Calu3 (cell line): ENCODE measurements around the gene FFAR3. TPM values are rescaled to one million over a fixed set of nuclear protein-coding genes. Genes with fewer than 3 reads are reported as not detected.

Source experiments
- BruUV-seq: library from RNA; stranded (reverse); fragments of 400-500 nt; replicated peaks from 2 replicates; lab custom pipeline; 2021; lab: Mats Ljungman, UMichigan
- CTCF ChIA-PET: fragments of 300-600 bp; sonication (Branson Sonifier 250); formaldehyde crosslinking; loops from one replicate; lab custom pipeline; 2022; ENCODE audit warnings: antibody characterized with exemption; lab: Charles Lee
- DNase-seq: peaks from one replicate; pipeline ENCODE4 v3.0.0; 2022
- H3K27ac Mint-ChIP-seq: one replicate; pipeline ENCODE4 v1.8.0; 2022; ENCODE audit warnings: mixed read lengths; ENCODE audit not compliant: unreplicated experiment
- H3K27me3 Mint-ChIP-seq: one replicate; pipeline ENCODE4 v1.8.0; 2022; ENCODE audit warnings: mixed read lengths; ENCODE audit not compliant: unreplicated experiment
- H3K36me3 Mint-ChIP-seq: one replicate; pipeline ENCODE4 v1.8.0; 2022; ENCODE audit warnings: mild to moderate bottlenecking, moderate library complexity, mixed read lengths; ENCODE audit not compliant: insufficient read depth, unreplicated experiment
- H3K4me1 Mint-ChIP-seq: one replicate; pipeline ENCODE4 v1.8.0; 2022; ENCODE audit warnings: mild to moderate bottlenecking, low read depth, mixed read lengths; ENCODE audit not compliant: unreplicated experiment
- H3K4me3 Mint-ChIP-seq: one replicate; pipeline ENCODE4 v1.8.0; 2022; ENCODE audit warnings: mild to moderate bottlenecking, low read depth, moderate library complexity, mixed read lengths; ENCODE audit not compliant: unreplicated experiment
- H3K9me3 Mint-ChIP-seq: one replicate; pipeline ENCODE4 v1.8.0; 2022; ENCODE audit warnings: low read depth, mixed read lengths; ENCODE audit not compliant: unreplicated experiment
- CTCF ChIP-seq: fragments of 200-600 bp; IDR thresholded peaks from one replicate; pipeline ENCODE4 v1.8.0; 2022; ENCODE audit warnings: antibody characterized with exemption; ENCODE audit not compliant: unreplicated experiment
- intact Hi-C: fragments of 100-400 bp; cut with micrococcal nuclease; formaldehyde crosslinking; loops from one replicate; pipeline ENCODE4 v1.10.0; 2022; ENCODE audit not compliant: unreplicated experiment
- total RNA-seq: library from RNA; stranded (reverse); gene quantifications from 2 replicates; pipeline ENCODE4 v1.2.3, GENCODE V29; 2022

Gene FFAR3
- total RNA-seq, 1 experiment from 2014 or later, result not detected

GRCh38 chr19:35381318-35381717, 23.1 kb downstream of the FFAR3 start:
- Mint-ChIP-seq H3K4me1 (no peaks in the 10 kb centered on the region), H3K9me3 (peaks cover 7% of the 10 kb centered on the region), H3K36me3 (no peaks in the 10 kb centered on the region), H3K27me3 (peaks cover 48% of the 10 kb centered on the region), H3K4me3 (no peak overlapping the region), H3K27ac (no peak overlapping the region)
- no peak for TF ChIP-seq CTCF
- CTCF ChIA-PET, result interaction anchor here (0.7 kb wide), 1 partner anchor 386 kb away, joined by 4 read pairs; no protein-coding TSS in a partner anchor
- intact Hi-C loops, result no loop called here
- no TSS peak for BruUV-seq
- no peak for DNase-seq

- Mint-ChIP-seq H3K27ac (no peak overlapping the region), H3K4me1 (no peaks in the 10 kb centered on the region), H3K4me3 (no peak overlapping the region), H3K36me3 (no peaks in the 10 kb centered on the region), H3K27me3 (peaks cover 48% of the 10 kb centered on the region), H3K9me3 (peaks cover 9% of the 10 kb centered on the region)
- no peak for DNase-seq
- CTCF ChIA-PET, result interaction anchor here (0.7 kb wide), 1 partner anchor 385 kb away, joined by 4 read pairs; no protein-coding TSS in a partner anchor
- intact Hi-C loops, result no loop called here
- TF ChIP-seq CTCF, result no peak
- BruUV-seq, result no TSS peak
Measured at GRCh38 chr19:35381926-35382325, 23.7 kb downstream of the FFAR3 start.

- DNase-seq, result no peak
- no peak for TF ChIP-seq CTCF
- intact Hi-C loops, result no loop called here
- BruUV-seq, result no TSS peak
- Mint-ChIP-seq H3K4me3 (no peak overlapping the region), H3K36me3 (no peaks in the 10 kb centered on the region), H3K27ac (no peak overlapping the region), H3K27me3 (peaks cover 34% of the 10 kb centered on the region), H3K4me1 (no peaks in the 10 kb centered on the region), H3K9me3 (peaks cover 9% of the 10 kb centered on the region)
- CTCF ChIA-PET, result no interaction called here
Measured at GRCh38 chr19:35383536-35383935, 25.3 kb downstream of the FFAR3 start.

GRCh38 chr19:35388277-35389054, 30.2 kb downstream of the FFAR3 start:
- no peak overlapping the region for H3K27ac Mint-ChIP-seq
- peaks cover 8% of the 10 kb centered on the region for H3K9me3 Mint-ChIP-seq
- no peak overlapping the region for H3K4me3 Mint-ChIP-seq
- H3K27me3 Mint-ChIP-seq, result peaks cover under 1% of the 10 kb centered on the region
- H3K4me1 Mint-ChIP-seq, result no peaks in the 10 kb centered on the region
- DNase-seq, result no peak
- BruUV-seq, result no TSS peak
- intact Hi-C loops, result no loop called here
- no peak for TF ChIP-seq CTCF
- CTCF ChIA-PET, result interaction anchor here (0.6 kb wide), 1 partner anchor 97 kb away, joined by 5 read pairs; no protein-coding TSS in a partner anchor
- H3K36me3 Mint-ChIP-seq, result no peaks in the 10 kb centered on the region
